Measurements from ENCODE around the gene ATG2B.

DNA sequence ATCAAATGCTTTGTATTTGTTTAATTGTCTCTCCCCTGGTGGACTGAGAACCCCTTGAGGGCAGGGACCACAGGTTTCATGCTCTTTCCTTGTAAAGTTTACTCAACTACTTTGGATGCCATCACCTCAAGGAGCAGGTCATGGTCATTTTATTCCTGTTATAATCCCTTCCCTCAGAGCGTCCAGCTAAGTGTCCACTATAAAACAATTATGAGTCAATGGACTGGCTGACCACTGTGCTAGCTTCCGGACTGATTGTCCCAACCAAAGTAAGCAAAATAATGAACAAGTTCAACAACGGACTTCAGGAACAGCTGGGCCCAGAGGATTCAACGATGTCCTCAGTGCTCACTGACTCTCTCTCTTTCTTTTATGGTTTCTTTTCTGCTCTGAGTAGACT lies 47.0 kb upstream of the ATG2B start:
- TF ChIP-seq RFX5 (IDR thresholded peaks at IDR 0.05; ENCODE audit: low read depth, low read length) (no peak), BHLHE40 (IDR thresholded peaks at IDR 0.05; ENCODE audit: low read depth, low read length) (no peak), POLR2A (IDR thresholded peaks at IDR 0.05; ENCODE audit: low read depth, low read length) (no peak), SMC3 (IDR thresholded peaks at IDR 0.05; ENCODE audit: low read depth, low read length) (no peak), MAFK (IDR thresholded peaks at IDR 0.05; ENCODE audit: low read depth, low read length) (no peak)
- TF ChIP-seq, protein P1, sequence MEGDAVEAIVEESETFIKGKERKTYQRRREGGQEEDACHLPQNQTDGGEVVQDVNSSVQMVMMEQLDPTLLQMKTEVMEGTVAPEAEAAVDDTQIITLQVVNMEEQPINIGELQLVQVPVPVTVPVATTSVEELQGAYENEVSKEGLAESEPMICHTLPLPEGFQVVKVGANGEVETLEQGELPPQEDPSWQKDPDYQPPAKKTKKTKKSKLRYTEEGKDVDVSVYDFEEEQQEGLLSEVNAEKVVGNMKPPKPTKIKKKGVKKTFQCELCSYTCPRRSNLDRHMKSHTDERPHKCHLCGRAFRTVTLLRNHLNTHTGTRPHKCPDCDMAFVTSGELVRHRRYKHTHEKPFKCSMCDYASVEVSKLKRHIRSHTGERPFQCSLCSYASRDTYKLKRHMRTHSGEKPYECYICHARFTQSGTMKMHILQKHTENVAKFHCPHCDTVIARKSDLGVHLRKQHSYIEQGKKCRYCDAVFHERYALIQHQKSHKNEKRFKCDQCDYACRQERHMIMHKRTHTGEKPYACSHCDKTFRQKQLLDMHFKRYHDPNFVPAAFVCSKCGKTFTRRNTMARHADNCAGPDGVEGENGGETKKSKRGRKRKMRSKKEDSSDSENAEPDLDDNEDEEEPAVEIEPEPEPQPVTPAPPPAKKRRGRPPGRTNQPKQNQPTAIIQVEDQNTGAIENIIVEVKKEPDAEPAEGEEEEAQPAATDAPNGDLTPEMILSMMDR (conservative IDR thresholded peaks at IDR 0.05; ENCODE audit: low read depth, low read length): no peak

Measured in IMR-90 (cell line).